ENCODE results near the gene SNAPIN.

The SNAPIN gene

DNA sequence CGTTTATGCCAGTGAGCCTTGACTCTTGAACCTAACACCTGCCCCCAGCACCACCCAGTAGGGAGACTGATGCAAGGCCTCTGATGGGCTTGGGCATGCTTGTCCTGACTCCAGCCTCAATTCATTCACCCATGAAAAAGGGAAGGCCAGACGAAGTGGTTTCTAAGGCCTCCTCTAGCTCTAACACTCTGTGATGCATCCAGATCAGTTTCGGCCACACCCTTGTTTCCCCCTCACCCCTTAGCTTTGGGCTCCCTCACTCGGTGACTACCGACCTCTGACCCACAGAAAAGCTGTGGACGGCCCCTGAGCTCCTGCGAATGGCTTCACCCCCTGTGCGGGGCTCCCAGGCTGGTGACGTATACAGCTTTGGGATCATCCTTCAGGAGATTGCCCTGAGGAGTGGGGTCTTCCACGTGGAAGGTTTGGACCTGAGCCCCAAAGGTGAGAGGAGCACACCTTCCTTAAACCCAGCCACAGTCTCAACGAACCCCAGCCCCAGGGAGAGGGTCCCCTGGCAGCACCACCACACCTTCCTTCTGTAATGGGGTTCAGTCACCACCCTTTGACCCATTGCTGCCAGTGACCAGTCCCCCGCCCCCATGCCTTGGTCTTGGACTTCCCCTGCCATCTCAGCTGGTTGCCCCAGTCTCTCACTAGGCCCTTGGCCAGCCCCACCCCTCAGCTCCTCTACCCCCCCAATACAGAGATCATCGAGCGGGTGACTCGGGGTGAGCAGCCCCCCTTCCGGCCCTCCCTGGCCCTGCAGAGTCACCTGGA is 29.0 kb downstream of the SNAPIN start:
- Histone ChIP-seq H3K9ac (ENCODE audit: low read depth, low read length, poor library complexity, severe bottlenecking) (no peak overlapping the region), H3K4me2 (ENCODE audit: low read depth, low read length, poor library complexity, severe bottlenecking) (no peak overlapping the region), H2AFZ (ENCODE audit: low read length) (no peak overlapping the region), H4K20me1 (ENCODE audit: insufficient read depth, low read length, poor library complexity, severe bottlenecking) (no peaks in the 10 kb centered on the region), H3K79me2 (ENCODE audit: insufficient read depth, low read length) (no peaks in the 10 kb centered on the region), H3K27me3 (ENCODE audit: insufficient read depth, low read length, poor library complexity, severe bottlenecking) (no peaks in the 10 kb centered on the region), H3F3A (ENCODE audit: low read depth) (no peaks in the 10 kb centered on the region), H3K9me3 (ENCODE audit: insufficient read depth, low read depth, low read length) (no peaks in the 10 kb centered on the region), H3K36me3 (ENCODE audit: insufficient read depth, low read length) (no peaks in the 10 kb centered on the region), H3K4me1 (ENCODE audit: insufficient read depth, low read length, poor library complexity, severe bottlenecking) (no peaks in the 10 kb centered on the region), H3K4me3 (ENCODE audit: low read length, poor library complexity, severe bottlenecking) (no peak overlapping the region), H3K9me2 (replicated peaks; ENCODE audit: low read depth, low read length) (no peaks in the 10 kb centered on the region)
- no peak for TF ChIP-seq EZH2phosphoT487 (IDR thresholded peaks at IDR 0.05; ENCODE audit: borderline replicate concordance)
- TF ChIP-seq, protein P1, sequence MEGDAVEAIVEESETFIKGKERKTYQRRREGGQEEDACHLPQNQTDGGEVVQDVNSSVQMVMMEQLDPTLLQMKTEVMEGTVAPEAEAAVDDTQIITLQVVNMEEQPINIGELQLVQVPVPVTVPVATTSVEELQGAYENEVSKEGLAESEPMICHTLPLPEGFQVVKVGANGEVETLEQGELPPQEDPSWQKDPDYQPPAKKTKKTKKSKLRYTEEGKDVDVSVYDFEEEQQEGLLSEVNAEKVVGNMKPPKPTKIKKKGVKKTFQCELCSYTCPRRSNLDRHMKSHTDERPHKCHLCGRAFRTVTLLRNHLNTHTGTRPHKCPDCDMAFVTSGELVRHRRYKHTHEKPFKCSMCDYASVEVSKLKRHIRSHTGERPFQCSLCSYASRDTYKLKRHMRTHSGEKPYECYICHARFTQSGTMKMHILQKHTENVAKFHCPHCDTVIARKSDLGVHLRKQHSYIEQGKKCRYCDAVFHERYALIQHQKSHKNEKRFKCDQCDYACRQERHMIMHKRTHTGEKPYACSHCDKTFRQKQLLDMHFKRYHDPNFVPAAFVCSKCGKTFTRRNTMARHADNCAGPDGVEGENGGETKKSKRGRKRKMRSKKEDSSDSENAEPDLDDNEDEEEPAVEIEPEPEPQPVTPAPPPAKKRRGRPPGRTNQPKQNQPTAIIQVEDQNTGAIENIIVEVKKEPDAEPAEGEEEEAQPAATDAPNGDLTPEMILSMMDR (conservative IDR thresholded peaks at IDR 0.05; ENCODE audit: low read length): no peak

- Histone ChIP-seq H3K27me3 (ENCODE audit: insufficient read depth, low read length, poor library complexity, severe bottlenecking) (no peaks in the 10 kb centered on the region), H3K9me3 (ENCODE audit: insufficient read depth, low read depth, low read length) (no peaks in the 10 kb centered on the region), H3K9ac (ENCODE audit: low read depth, low read length, poor library complexity, severe bottlenecking) (no peak overlapping the region), H3F3A (ENCODE audit: low read depth) (no peaks in the 10 kb centered on the region), H3K9me2 (replicated peaks; ENCODE audit: low read depth, low read length) (no peaks in the 10 kb centered on the region), H3K4me2 (ENCODE audit: low read depth, low read length, poor library complexity, severe bottlenecking) (no peak overlapping the region), H2AFZ (ENCODE audit: low read length) (no peak overlapping the region), H3K79me2 (ENCODE audit: insufficient read depth, low read length) (no peaks in the 10 kb centered on the region), H3K4me1 (ENCODE audit: insufficient read depth, low read length, poor library complexity, severe bottlenecking) (no peaks in the 10 kb centered on the region), H4K20me1 (ENCODE audit: insufficient read depth, low read length, poor library complexity, severe bottlenecking) (no peaks in the 10 kb centered on the region), H3K36me3 (ENCODE audit: insufficient read depth, low read length) (no peaks in the 10 kb centered on the region), H3K4me3 (ENCODE audit: low read length, poor library complexity, severe bottlenecking) (no peak overlapping the region)
- TF ChIP-seq EZH2phosphoT487 (IDR thresholded peaks at IDR 0.05; ENCODE audit: borderline replicate concordance): no peak
- TF ChIP-seq, protein P1 (conservative IDR thresholded peaks at IDR 0.05; ENCODE audit: low read length): no peak
Observed at GRCh38 chr1:153688276-153688675, 29.8 kb downstream of the SNAPIN start.

DNA sequence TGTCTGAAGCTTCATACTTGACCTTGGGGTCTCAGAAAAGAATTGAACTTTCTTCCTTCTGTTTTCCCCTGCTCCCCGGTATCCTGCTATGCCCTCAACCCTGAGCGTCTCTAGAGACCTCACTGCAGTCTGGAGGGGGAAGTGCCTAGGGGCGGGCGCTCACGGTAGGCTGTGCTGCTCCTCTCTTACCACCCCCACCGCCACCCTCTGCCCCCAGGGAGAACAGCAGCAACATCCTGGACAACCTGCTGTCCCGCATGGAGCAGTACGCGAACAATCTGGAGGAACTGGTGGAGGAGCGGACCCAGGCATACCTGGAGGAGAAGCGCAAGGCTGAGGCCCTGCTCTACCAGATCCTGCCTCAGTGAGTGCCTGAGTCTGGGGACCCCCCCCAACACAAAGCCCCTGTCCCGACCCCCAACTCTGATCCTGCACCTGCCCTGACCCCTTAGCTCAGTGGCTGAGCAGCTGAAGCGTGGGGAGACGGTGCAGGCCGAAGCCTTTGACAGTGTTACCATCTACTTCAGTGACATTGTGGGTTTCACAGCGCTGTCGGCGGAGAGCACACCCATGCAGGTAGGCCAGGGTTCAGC is 30.3 kb downstream of the SNAPIN start:
- H3K9me2 ChIP-seq (replicated peaks; ENCODE audit: low read depth, low read length): no peaks in the 10 kb centered on the region
- no peaks in the 10 kb centered on the region for H3F3A ChIP-seq (ENCODE audit: low read depth)
- no peak overlapping the region for H2AFZ ChIP-seq (ENCODE audit: low read length)
- no peak overlapping the region for H3K4me3 ChIP-seq (ENCODE audit: low read length, poor library complexity, severe bottlenecking)
- H3K9ac ChIP-seq (ENCODE audit: low read depth, low read length, poor library complexity, severe bottlenecking): no peak overlapping the region
- no peaks in the 10 kb centered on the region for H3K79me2 ChIP-seq (ENCODE audit: insufficient read depth, low read length)
- H3K4me2 ChIP-seq (ENCODE audit: low read depth, low read length, poor library complexity, severe bottlenecking): no peak overlapping the region
- no peaks in the 10 kb centered on the region for H3K9me3 ChIP-seq (ENCODE audit: insufficient read depth, low read depth, low read length)
- no peaks in the 10 kb centered on the region for H4K20me1 ChIP-seq (ENCODE audit: insufficient read depth, low read length, poor library complexity, severe bottlenecking)
- no peaks in the 10 kb centered on the region for H3K27me3 ChIP-seq (ENCODE audit: insufficient read depth, low read length, poor library complexity, severe bottlenecking)
- H3K36me3 ChIP-seq (ENCODE audit: insufficient read depth, low read length): no peaks in the 10 kb centered on the region
- H3K4me1 ChIP-seq (ENCODE audit: insufficient read depth, low read length, poor library complexity, severe bottlenecking): no peaks in the 10 kb centered on the region
- TF ChIP-seq, protein P1 (conservative IDR thresholded peaks at IDR 0.05; ENCODE audit: low read length): no peak
- TF ChIP-seq EZH2phosphoT487 (IDR thresholded peaks at IDR 0.05; ENCODE audit: borderline replicate concordance): no peak

Data from Loucy (cell line).